HG03280 (cell line): ENCODE data around the gene ACADL.
"Not testable (repeated sequence)": the region's sequence is repeated elsewhere in the genome, so short reads cannot be mapped to it uniquely, and the experiment has no call there.

Source experiments
- ATAC-seq: cut with Tn5 transposase; IDR thresholded peaks from one replicate; pipeline ENCODE4 v1.9.1; 2021; ENCODE audit warnings: mild to moderate bottlenecking, moderate library complexity; ENCODE audit not compliant: unreplicated experiment

Gene ACADL

GRCh38 chr2:210203147-210203546, 22.1 kb downstream of the ACADL start:
- ATAC-seq = no peak

- no peak for ATAC-seq
These were observed 25.4 kb downstream of the ACADL start for GRCh38 chr2:210199854-210200253.

- ATAC-seq = no peak
These were observed 26.0 kb downstream of the ACADL start for GRCh38 chr2:210199186-210199765.

GRCh38 chr2:210198326-210198725, 26.9 kb downstream of the ACADL start:
- no peak for ATAC-seq

- no peak for ATAC-seq
These were observed 27.5 kb downstream of the ACADL start for GRCh38 chr2:210197720-210198119.

- ATAC-seq = peak; percentile 56
These were observed 30.0 kb downstream of the ACADL start for GRCh38 chr2:210195101-210195852.

GRCh38 chr2:210190345-210190744, 34.9 kb downstream of the ACADL start:
- ATAC-seq = no peak

- no peak for ATAC-seq
These were observed 35.7 kb downstream of the ACADL start for GRCh38 chr2:210189452-210190138.

GRCh38 chr2:210188755-210189154, 36.5 kb downstream of the ACADL start:
- ATAC-seq = no peak

- no peak for ATAC-seq
These were observed 37.1 kb downstream of the ACADL start for GRCh38 chr2:210188190-210188589.

- not testable (repeated sequence) for ATAC-seq
These were observed 41.3 kb downstream of the ACADL start for GRCh38 chr2:210183936-210184335.

GRCh38 chr2:210181606-210182088, 43.6 kb downstream of the ACADL start:
- ATAC-seq = not testable (repeated sequence)

GRCh38 chr2:210181033-210181605, 44.1 kb downstream of the ACADL start:
- ATAC-seq = not testable (repeated sequence)

GRCh38 chr2:210180477-210180876, 44.8 kb downstream of the ACADL start:
- ATAC-seq = no peak

- ATAC-seq = no peak
These were observed 45.8 kb downstream of the ACADL start for GRCh38 chr2:210179351-210179990.

GRCh38 chr2:210177769-210178168, 47.5 kb downstream of the ACADL start:
- ATAC-seq = no peak

- not testable (repeated sequence) for ATAC-seq
These were observed 48.1 kb downstream of the ACADL start for GRCh38 chr2:210177115-210177514.

GRCh38 chr2:210174086-210174485, 51.2 kb downstream of the ACADL start:
- ATAC-seq = no peak

- no peak for ATAC-seq
These were observed 53.0 kb downstream of the ACADL start for GRCh38 chr2:210172219-210172575.

- peak; percentile 74 for ATAC-seq
These were observed 53.7 kb downstream of the ACADL start, which contains the start of gene KANSL1L for GRCh38 chr2:210171309-210172218. KANSL1L (minus strand) TSS chr2:210171409; CDS start chr2:210154582, 16,827 bp downstream.
